Measurements from ENCODE around the gene COX7B. TPM values are rescaled to one million over a fixed set of nuclear protein-coding genes. Genes with fewer than 3 reads are reported as not detected.
"Not testable (repeated sequence)": the region's sequence is repeated elsewhere in the genome, so short reads cannot be mapped to it uniquely, and the experiment has no call there.

Gene COX7B, protein sequence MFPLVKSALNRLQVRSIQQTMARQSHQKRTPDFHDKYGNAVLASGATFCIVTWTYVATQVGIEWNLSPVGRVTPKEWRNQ
- polyA plus RNA-seq (2012; ENCODE audit: insufficient read depth, insufficient read length) = 561 TPM

DNA sequence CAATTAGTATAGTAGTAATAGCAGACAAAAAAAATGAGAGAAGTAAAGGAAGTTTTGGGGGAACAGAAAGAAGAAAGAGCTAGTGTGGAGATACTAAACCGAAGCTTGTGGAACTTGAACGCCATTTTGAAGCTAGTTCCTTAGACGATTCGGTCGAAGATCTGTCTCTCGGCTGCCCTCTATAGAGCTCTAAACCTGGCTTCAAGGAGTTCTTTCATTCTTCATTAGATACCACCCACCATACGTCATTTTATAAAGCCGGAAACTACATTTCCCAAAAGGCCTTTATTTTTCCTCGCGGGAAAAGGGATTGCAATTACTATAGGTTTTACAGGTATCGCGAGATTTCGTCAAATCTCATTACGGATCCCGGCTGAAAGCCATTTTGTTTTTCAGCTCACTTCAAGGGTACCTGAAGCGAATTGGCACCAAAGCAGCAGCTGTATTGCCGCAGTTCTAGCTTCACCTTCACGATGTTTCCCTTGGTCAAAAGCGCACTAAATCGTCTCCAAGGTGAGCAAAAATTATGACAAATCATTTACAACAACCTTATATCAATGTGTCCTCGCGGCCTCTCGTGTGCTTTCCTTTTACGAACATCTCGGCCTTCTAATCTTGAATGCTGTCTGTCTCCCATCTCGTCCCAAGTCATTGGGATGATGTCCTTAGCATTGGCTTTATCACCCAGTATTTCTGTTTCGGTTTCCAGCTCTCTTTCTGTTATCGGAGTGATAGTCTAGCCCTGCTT is at the start of gene COX7B:
Gene COX7B, plus strand, starts transcription at position 388 of the 748 bp plus-strand sequence. Its CDS starts 86 bp downstream, at position 474.
- peak; percentile 97 for DNase-seq (ENCODE audit: low read depth, low spot score)
- peak within 1 kb of the TSS; percentile 85 for H3K4me3 ChIP-seq (ENCODE audit: low read length)

DNA sequence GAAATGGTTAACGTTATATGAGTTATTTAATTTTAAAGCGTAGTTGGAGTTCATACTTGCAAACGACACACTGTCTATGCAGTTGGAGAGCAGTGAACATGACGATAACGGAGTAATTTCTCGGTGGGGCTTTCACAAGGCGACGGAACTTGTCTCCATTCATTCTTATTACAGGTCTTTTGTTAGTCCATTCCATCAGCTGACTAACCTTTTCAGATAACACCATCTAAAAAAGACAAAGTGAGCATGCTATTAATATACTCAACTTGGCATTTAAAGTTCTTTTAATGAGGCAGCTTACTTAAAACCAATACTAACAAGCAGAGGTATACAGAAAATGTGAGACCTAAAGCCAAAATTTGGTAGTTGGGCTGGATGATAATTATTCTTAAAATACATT is 23.9 kb upstream of the COX7B start:
- no peak overlapping the region for H3K4me3 ChIP-seq (ENCODE audit: low read length)
- no peak for DNase-seq (ENCODE audit: low read depth, low spot score)

DNA sequence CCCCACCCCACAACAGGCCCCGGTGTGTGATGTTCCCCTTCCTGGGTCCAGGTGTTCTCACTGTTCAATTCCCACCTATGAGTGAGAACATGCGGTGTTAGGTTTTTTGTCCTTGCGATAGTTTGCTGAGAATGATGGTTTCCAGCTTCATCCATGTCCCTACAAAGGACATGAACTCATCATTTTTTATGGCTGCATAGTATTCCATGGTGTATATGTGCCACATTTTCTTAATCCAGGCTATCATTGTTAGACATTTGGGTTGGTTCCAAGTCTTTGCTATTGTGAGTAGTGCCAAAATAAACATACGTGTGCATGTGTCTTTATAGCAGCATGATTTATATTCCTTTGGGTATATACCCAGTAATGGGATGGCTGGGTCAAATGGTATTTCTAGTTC is 17.9 kb upstream of the COX7B start:
- DNase-seq (ENCODE audit: low read depth, low spot score); H3K4me3 ChIP-seq (ENCODE audit: low read length): not testable (repeated sequence)

DNA sequence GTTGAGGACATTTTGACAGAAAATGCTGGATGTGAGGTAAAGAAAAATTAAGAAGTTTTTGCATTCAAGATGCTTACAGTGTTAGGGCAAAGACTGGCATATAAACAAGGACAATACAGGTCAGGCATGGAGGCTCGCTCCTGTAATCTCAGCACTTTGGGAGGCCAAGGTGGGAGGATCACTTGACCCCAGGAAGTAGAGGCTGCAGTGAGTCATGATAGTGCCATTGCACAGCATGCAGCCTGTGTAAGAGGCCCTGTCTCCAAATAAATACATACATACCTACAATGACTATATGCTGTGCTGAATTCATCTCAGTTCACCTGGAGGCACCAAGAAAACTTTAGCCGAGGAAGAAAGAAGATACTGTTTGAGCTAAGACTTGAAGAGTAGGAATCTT is 6.4 kb upstream of the COX7B start:
- no peak for DNase-seq (ENCODE audit: low read depth, low spot score)
- H3K4me3 ChIP-seq (ENCODE audit: low read length) = no peak overlapping the region

DNA sequence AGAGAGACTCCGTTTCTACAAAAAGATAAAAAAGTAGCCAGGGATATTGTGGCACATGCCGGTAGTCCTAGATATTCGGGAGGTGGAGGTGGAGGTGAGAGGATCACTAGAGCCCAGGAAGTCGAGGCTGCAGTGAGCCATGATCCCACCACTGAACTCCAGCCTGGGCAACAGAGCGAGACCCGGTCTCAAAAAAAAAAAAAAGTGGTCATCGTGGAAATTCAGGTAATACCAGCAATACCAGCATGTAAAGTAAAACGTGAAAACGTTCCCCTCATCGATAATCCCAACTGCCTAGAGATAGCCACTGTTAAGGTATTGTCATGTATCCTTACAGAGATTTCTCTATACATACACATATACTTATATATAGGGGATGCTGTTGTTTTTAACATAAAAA is 5.6 kb upstream of the COX7B start:
- H3K4me3 ChIP-seq (ENCODE audit: low read length) = peak overlapping the region; percentile 86
- no peak for DNase-seq (ENCODE audit: low read depth, low spot score)

DNA sequence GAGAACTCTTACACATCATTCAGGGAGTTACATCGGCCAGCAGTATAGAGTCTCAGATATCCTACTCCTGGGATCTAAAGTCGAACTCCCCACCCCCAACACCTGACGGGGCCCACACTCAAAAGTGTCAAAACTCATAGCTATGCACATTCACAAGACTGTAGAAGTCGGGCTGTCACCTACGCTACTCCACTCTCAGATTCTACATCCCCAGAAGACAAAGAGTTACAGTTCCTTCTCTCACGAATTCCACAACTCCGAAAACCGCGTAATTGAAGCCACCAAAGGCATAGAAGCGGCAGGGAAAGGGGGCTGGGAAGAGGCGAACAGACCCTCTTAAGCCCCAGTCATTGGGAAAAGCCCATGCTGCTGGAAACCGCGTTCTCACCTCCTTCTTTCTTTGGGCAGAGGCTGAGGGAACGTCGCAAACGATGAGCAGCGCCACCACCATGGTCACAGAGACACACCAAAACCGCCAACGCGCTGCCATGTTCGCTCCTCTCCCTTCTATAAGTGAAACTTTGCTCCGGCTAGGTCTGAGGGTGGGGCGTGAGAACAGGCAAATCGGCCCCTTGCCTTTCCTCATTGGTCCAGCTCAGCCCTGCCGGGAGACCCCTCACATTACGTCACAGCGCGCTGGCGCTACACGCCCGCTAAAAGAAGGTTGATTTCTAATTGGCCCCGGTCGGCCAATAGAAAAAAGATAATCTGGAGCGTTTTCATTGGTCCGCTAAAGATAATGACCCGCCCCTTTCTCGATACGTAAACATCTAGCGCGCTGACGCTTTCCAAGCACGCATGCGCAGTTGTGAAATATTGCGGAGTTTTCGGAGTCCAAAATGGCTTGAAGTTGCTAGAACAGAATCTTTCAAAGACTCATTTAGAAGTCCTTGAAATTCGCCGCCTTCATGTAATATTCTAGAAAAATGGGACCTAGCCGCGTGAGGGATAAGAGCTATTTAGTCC is 4.1 kb upstream of the COX7B start, which contains the start of gene MAGT1:
Gene MAGT1, minus strand, starts transcription at position 515 of the 966 bp plus-strand sequence. Its CDS starts 25 bp downstream, at position 490.
- peak within 1 kb of the TSS; percentile 86 for H3K4me3 ChIP-seq (ENCODE audit: low read length)
- DNase-seq (ENCODE audit: low read depth, low spot score) = peak; percentile 96

DNA sequence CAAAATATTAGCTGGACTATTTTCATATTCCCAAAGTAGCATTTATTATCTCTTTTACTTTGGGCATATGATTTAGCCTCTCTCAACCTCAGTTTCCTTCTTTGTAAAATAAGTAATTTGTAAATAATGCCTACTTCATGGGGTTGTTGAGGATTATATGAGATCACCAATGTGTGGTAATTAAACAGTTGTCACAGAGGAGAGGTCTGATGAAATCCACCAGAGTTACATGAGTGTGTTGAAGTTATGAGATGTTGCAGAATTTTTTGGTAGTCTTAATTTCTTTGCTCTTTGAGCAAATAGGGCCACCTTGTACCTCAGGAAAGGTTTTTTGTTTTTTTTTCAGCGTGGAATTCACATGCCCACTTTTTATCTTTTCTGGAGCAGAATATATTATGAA is 1.4 kb downstream of the COX7B start:
- H3K4me3 ChIP-seq (ENCODE audit: low read length) = peak overlapping the region; percentile 85

DNA sequence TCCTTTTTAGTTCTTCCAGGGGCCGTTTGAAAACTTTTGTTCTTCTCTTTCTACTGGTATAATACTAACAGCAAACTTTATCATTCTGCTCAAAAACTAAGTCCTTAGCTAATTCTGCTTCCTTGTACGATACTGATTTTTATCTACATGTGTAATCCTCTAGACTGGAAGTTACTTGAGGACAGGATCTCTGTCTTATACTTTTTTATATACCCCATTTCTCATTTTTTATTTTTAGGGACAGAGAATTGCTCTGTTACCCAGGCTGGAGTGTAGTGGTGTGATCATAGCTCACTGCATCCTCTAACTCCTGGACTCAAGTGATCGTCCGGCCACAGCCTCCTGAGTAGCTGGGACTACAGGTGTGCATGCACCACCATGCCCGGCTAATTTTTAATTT is 2.2 kb downstream of the COX7B start:
- no peak overlapping the region for H3K4me3 ChIP-seq (ENCODE audit: low read length)
- DNase-seq (ENCODE audit: low read depth, low spot score) = no peak

More for the DNA sequence above, 1.4 kb downstream of the COX7B start:
- no peak for DNase-seq (ENCODE audit: low read depth, low spot score)

DNA sequence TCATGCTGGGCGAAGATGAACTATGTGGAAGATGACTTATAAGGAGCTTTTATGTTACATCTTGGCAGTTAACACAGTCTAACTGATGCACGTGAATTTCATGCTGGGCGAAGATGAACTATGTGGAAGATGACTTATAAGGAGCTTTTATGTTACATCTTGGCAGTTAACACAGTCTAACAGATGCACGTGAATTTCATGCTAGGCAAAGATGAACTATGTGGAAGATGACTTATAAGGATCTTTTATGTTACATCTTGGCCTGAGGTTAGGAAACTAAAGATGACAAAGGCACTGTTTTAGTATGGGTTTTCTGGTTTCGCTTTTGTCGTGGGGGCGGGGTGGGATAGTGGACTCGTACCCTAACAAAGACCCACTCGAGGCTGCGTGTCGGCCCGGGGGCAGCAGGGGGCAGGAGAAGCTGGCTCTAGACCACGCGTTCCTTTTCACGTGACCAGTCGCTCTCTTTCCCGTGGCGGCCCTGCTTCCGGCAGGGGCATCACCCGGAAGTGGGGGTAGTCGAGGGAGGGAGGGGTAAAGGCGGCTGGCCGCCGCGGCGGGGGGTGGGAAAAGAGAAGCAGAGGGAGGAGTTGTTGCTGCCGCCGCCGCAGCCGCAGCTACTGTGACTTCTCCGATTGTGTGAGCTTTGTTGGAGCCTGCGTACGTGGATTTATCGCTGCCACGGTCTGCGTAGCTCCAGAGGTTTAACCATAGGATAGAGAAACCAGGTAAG is 11.0 kb downstream of the COX7B start, which contains the start of gene ATP7A:
Gene ATP7A, plus strand, starts transcription at position 586 of the 733 bp plus-strand sequence. CDS start 60,949 bp downstream, outside the sequence.
- peak within 1 kb of the TSS; percentile 80 for H3K4me3 ChIP-seq (ENCODE audit: low read length)
- DNase-seq (ENCODE audit: low read depth, low spot score) = peak; percentile 90

DNA sequence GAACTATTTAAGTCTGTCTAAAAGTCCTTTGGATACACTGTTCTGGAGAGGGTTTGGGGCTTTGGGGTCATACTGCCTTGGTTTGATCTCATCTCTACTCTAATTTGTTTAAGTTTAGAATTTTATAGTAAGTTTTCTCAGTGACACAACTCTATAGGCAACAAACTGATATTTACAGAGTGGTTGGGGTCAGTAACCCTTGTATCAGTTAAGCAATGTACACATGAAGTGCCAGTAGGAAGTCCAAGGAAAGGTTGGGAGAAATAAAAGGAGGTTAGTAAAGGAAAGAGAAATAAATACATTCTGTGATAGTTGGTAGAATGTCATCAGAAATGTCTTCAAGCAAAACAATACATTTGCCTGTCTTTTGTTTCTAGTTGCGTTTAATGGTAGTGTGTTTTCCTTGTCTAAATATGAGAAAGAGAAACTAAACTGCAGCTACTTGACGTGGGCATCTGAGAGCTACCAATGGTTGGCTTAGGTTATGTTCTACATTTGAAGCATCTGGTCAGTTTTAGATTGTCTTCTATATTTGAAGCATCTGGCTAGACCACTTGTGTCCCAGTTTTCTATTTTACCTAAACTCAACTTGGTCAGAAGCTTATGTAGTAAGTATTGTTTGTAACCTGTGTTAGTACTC is 18.1 kb downstream of the COX7B start:
- no peak overlapping the region for H3K4me3 ChIP-seq (ENCODE audit: low read length)
- no peak for DNase-seq (ENCODE audit: low read depth, low spot score)

DNA sequence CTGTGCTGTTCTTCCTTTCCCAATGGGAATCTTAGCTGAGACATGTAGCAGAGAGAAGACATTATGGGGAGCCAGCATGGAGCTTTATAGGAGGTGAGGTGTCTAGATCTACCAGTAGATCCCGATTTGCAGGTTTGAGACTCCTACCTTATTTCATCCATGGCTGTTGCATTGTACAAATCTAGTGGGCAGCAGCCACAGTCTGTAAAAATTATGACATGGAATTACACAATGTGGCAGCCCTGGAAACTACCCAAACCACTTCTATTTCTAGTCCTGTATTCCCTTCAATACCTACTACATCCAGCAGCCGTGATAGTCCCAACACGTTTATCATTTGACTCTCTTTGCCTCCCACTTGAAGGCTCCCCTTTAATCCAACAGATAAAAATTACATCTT is 19.3 kb downstream of the COX7B start:
- H3K4me3 ChIP-seq (ENCODE audit: low read length) = no peak overlapping the region
- no peak for DNase-seq (ENCODE audit: low read depth, low spot score)

DNA sequence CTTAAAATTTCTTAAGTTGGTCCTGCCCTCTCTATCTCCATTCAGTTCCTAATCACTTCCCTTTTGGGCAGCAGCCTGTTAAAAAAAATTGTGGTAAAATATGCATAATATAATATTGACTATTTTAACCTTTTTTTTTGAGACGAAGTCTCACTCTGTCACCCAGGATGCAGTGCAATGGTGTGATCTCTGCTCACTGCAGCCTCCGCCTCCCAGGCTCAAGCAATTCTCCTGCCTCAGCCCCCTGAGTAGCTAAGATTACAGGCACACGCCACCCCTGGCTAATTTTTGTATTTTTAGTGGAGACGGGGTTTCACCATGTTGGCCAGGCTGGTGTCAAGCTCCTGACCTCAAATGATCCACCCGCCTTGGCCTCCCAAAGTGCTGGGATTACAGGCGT is 20.1 kb downstream of the COX7B start:
- H3K4me3 ChIP-seq (ENCODE audit: low read length); DNase-seq (ENCODE audit: low read depth, low spot score): not testable (repeated sequence)

DNA sequence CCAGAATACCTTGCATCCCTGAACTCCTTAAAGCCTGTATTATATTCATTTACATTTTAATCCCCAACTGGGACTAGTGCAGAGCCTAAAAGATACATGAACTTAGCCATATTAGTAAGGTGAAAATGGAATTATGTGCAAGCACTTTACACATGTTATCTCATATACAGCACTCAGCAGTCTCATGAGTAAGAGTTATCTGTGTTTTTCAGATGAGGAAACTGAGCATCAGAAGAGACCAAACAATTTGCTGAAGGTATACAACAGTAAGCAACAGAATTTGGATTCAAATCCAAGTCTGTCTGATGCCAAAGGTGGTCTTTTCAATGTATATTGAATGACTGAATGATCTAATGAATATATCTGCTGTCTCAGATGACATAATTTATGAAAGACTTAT is 23.5 kb downstream of the COX7B start:
- no peak for DNase-seq (ENCODE audit: low read depth, low spot score)
- no peak overlapping the region for H3K4me3 ChIP-seq (ENCODE audit: low read length)

DNA sequence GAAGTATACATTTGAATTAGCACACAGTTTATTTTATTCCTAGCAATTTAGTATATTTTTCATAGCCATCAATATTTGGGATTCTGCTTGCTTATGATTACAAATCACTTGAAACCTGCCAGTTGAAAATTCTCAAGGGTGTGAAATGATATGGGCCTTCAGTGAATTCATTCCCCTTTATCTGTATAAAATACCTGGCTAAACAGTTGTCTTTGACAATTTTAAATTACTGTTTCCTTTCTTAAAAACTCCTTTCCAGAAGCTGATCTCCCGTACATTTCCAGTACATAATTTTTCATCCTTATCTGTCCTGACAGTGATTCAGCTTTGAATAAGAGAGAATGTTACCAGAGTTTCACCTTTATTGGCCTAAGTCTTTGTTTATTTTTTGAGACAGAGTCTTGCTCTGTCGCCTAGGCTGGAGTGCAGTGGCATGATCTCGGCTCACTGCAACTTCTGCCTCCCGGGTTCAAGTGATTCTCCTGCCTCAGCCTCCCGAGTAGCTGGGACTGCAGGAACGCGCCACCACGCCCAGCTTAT is 25.1 kb downstream of the COX7B start:
- DNase-seq (ENCODE audit: low read depth, low spot score) = no peak
- no peak overlapping the region for H3K4me3 ChIP-seq (ENCODE audit: low read length)

DNA sequence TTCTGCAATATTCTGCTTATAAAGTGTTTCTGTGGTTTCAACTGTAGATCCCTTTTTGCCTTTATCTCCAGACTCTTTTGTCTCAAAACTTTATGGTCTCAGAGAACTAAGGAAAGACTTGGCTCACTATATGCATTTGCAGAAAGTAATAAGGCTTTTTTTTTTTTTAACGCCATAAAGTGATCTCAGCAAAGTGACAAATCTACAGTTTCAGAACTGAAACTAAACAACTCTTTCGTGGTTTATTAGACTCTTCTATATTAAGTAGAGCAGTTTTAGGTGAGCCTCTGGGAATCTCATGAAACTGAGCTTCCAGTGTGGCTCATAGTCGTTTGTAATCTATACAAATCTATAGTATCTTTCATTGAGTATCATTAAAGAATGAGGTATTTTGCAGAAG is 26.5 kb downstream of the COX7B start:
- no peak for DNase-seq (ENCODE audit: low read depth, low spot score)

DNA sequence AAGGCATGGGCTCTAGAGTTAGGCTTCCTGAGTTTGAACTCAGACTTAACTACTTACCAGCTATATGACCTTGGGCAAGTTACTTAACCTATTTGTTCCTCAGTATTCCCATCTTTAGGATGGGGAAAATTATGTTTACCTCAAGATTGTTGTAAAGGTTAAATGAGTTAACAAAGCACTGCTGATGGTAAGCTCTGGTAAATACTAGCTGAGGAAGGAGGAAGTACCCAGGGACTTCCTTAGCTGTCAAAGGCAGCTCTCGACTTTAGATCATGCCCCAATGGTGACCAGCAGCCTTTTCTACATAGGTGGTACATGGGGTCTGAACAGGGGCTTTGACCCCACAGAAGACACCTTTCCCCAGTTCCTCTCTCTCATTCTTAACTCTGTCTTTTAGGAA is 31.3 kb downstream of the COX7B start:
- no peak for DNase-seq (ENCODE audit: low read depth, low spot score)
- H3K4me3 ChIP-seq (ENCODE audit: low read length) = no peak overlapping the region

More for the DNA sequence above, 26.5 kb downstream of the COX7B start:
- H3K4me3 ChIP-seq (ENCODE audit: low read length) = no peak overlapping the region

DNA sequence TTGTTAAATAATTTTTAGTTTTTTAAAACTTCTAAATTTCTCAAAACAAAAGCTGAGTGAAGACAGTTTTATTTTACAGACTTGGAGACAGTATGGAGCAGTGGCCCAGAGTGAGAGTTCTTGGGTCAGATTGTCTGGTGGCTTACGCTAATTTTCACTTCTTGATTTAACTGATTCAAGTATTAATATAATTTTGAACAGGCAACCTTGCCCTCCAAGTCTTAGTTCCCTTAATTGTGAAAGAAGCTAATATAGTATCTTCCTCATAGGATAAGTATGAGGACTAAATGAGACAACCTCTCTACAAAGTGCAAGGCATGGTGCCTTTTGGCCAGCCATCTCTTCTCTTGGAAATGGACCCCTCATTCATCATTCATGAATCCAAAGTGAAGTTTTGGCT is 36.6 kb downstream of the COX7B start:
- H3K4me3 ChIP-seq (ENCODE audit: low read length) = no peak overlapping the region
- no peak for DNase-seq (ENCODE audit: low read depth, low spot score)

DNA sequence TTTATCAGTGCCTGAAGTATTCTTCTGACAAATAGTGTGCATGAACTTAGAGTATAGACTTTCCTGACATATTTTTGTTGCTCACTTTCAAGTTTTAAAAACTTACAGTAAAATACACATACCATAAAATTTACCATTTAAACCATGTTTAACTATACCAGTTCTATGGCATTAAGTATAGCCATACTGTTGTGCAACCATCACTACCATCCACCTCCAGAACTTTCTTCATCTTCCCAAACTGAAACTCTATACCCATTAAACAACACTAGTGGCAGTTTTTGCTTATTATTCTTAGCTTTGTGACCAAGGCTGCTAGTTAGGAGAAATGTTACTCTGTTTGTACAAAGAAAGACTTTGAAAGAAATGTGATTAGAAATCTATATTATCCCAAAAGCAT is 37.0 kb downstream of the COX7B start:
- H3K4me3 ChIP-seq (ENCODE audit: low read length) = no peak overlapping the region
- DNase-seq (ENCODE audit: low read depth, low spot score) = no peak

Measured in Jurkat, Clone E6-1 (cell line).